MM.1S (cell line): ENCODE measurements around the gene ARHGAP23.

Experiments
- DNase-seq: peaks from one replicate; pipeline ENCODE4 v3.0.0-alpha.2; 2015
- H2AFZ ChIP-seq: fragments of 300-600 bp; sonication (generic); 2 replicates; pipeline ENCODE4 v1.6.0; 2016; ENCODE audit warnings: antibody characterized with exemption, low read length
- H3F3A ChIP-seq: fragments of 300-600 bp; sonication (generic); 2 replicates; pipeline ENCODE4 v1.6.1; 2016; ENCODE audit warnings: mild to moderate bottlenecking, antibody characterized with exemption, low read length, moderate library complexity, mixed read lengths; ENCODE audit not compliant: insufficient read depth
- H3K27ac ChIP-seq: fragments of 300-600 bp; sonication (generic); 2 replicates; pipeline ENCODE4 v1.5.1; 2016; ENCODE audit warnings: mild to moderate bottlenecking, low read length
- H3K27me3 ChIP-seq: fragments of 300-600 bp; sonication (generic); replicated peaks from 2 replicates; pipeline ENCODE4 v1.6.0; 2016; ENCODE audit warnings: low read length; ENCODE audit not compliant: insufficient read depth
- H3K36me3 ChIP-seq: fragments of 300-600 bp; sonication (generic); replicated peaks from 2 replicates; pipeline ENCODE4 v1.6.1; 2016; ENCODE audit warnings: mild to moderate bottlenecking, low read length, mixed read lengths; ENCODE audit not compliant: insufficient read depth
- H3K4me1 ChIP-seq: fragments of 300-600 bp; sonication (generic); 2 replicates; pipeline ENCODE4 v1.6.1; 2016; ENCODE audit warnings: low read length, mixed read lengths
- H3K4me2 ChIP-seq: fragments of 300-600 bp; sonication (generic); 2 replicates; pipeline ENCODE4 v1.6.0; 2016; ENCODE audit warnings: low read depth, low read length
- H3K4me3 ChIP-seq: fragments of 300-600 bp; sonication (generic); 2 replicates; pipeline ENCODE4 v1.5.1; 2016; ENCODE audit warnings: low read length, mixed read lengths
- H3K79me2 ChIP-seq: fragments of 300-600 bp; sonication (generic); 2 replicates; pipeline ENCODE4 v1.6.1; 2016; ENCODE audit warnings: mixed run types, low read length, mixed read lengths
- H3K9ac ChIP-seq: fragments of 300-600 bp; sonication (generic); 2 replicates; pipeline ENCODE4 v1.6.1; 2016; ENCODE audit warnings: low read length, mixed read lengths
- H3K9me2 ChIP-seq: fragments of 300-600 bp; sonication (generic); replicated peaks from 2 replicates; pipeline ENCODE4 v1.6.1; 2016; ENCODE audit warnings: mild to moderate bottlenecking, low read length, mixed read lengths; ENCODE audit not compliant: insufficient read depth
- H3K9me3 ChIP-seq: fragments of 300-600 bp; sonication (generic); replicated peaks from 2 replicates; pipeline ENCODE4 v1.6.1; 2016; ENCODE audit warnings: mild to moderate bottlenecking, low read length, mixed read lengths; ENCODE audit not compliant: insufficient read depth
- H4K20me1 ChIP-seq: fragments of 300-600 bp; sonication (generic); 2 replicates; pipeline ENCODE4 v1.6.1; 2016; ENCODE audit warnings: mild to moderate bottlenecking, low read length, moderate library complexity, mixed read lengths; ENCODE audit not compliant: insufficient read depth
- CTCF ChIP-seq: fragments of 300-600 bp; sonication (generic); IDR thresholded peaks from 2 replicates; pipeline ENCODE4 v1.5.1; 2016; ENCODE audit warnings: antibody characterized with exemption, low read length, mixed read lengths
- EZH2 ChIP-seq: fragments of 300-600 bp; sonication (generic); optimal IDR thresholded peaks from 2 replicates; pipeline ENCODE3; 2017; ENCODE audit warnings: low read depth, mild to moderate bottlenecking, antibody characterized with exemption, low read length, mixed read lengths
- EZH2phosphoT487 ChIP-seq: fragments of 300-600 bp; sonication (generic); IDR thresholded peaks from 2 replicates; pipeline ENCODE4 v1.6.1; 2018; ENCODE audit warnings: antibody characterized with exemption, low read length

The ARHGAP23 gene

DNA sequence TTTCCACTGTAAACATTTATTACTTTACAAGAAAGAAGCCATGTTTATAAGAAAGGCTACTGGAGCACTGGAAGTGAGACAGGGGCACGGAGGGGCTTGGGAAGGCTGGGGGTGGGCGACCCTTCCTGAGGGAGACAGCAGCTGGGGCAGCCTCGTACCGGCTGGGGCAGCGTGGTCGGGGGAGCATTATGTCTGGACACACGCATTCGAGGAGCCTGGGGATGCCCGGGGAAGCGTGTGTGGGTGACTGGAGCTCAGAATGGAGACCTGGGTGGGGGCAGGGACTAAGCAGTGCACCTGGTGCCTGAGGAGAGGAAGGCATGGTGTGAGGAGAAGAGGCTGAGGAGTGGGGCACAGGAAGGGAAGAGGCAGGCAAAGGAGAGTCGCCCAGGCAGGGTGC is 113.0 kb downstream of the ARHGAP23 start:
- Histone ChIP-seq H3F3A (no peaks in the 10 kb centered on the region), H3K79me2 (no peaks in the 10 kb centered on the region), H3K27ac (no peak overlapping the region), H3K9me2 (no peaks in the 10 kb centered on the region), H3K4me2 (no peak overlapping the region), H3K27me3 (peaks cover 42% of the 10 kb centered on the region), H3K4me1 (no peaks in the 10 kb centered on the region), H3K4me3 (no peak overlapping the region), H3K9ac (no peak overlapping the region), H2AFZ (no peak overlapping the region), H4K20me1 (no peaks in the 10 kb centered on the region), H3K36me3 (no peaks in the 10 kb centered on the region), H3K9me3 (no peaks in the 10 kb centered on the region)
- TF ChIP-seq CTCF (no peak), EZH2 (no peak), EZH2phosphoT487 (no peak)
- DNase-seq = no peak

GRCh38 chr17:38542286-38542685 is 114.0 kb downstream of the ARHGAP23 start:
- Histone ChIP-seq H3K4me3 (no peak overlapping the region), H3K9me3 (no peaks in the 10 kb centered on the region), H2AFZ (no peak overlapping the region), H3K4me2 (no peak overlapping the region), H3K27ac (no peak overlapping the region), H4K20me1 (no peaks in the 10 kb centered on the region), H3K9ac (no peak overlapping the region), H3K4me1 (no peaks in the 10 kb centered on the region), H3K36me3 (no peaks in the 10 kb centered on the region), H3K9me2 (no peaks in the 10 kb centered on the region), H3F3A (no peaks in the 10 kb centered on the region), H3K27me3 (peaks cover 46% of the 10 kb centered on the region), H3K79me2 (no peaks in the 10 kb centered on the region)
- no peak for TF ChIP-seq CTCF
- TF ChIP-seq EZH2phosphoT487 = no peak
- TF ChIP-seq EZH2 = no peak
- DNase-seq = no peak

GRCh38 chr17:38543403-38544174 is 115.3 kb downstream of the ARHGAP23 start:
- Histone ChIP-seq H3K9me2 (no peaks in the 10 kb centered on the region), H2AFZ (no peak overlapping the region), H3K9me3 (no peaks in the 10 kb centered on the region), H3F3A (no peaks in the 10 kb centered on the region), H3K27me3 (peaks cover 59% of the 10 kb centered on the region), H3K36me3 (no peaks in the 10 kb centered on the region), H3K4me3 (no peak overlapping the region), H3K4me2 (no peak overlapping the region), H4K20me1 (no peaks in the 10 kb centered on the region), H3K4me1 (no peaks in the 10 kb centered on the region), H3K79me2 (no peaks in the 10 kb centered on the region), H3K27ac (no peak overlapping the region), H3K9ac (no peak overlapping the region)
- TF ChIP-seq EZH2 = no peak
- TF ChIP-seq EZH2phosphoT487 = no peak
- no peak for TF ChIP-seq CTCF
- no peak for DNase-seq
